HG02852 (cell line): ENCODE results near the gene RSPH1.

Source experiments
- ATAC-seq: cut with Tn5 transposase; IDR thresholded peaks from one replicate; pipeline ENCODE4 v1.9.1; 2021; ENCODE audit warnings: mild to moderate bottlenecking, moderate library complexity; ENCODE audit not compliant: unreplicated experiment

The RSPH1 gene

DNA sequence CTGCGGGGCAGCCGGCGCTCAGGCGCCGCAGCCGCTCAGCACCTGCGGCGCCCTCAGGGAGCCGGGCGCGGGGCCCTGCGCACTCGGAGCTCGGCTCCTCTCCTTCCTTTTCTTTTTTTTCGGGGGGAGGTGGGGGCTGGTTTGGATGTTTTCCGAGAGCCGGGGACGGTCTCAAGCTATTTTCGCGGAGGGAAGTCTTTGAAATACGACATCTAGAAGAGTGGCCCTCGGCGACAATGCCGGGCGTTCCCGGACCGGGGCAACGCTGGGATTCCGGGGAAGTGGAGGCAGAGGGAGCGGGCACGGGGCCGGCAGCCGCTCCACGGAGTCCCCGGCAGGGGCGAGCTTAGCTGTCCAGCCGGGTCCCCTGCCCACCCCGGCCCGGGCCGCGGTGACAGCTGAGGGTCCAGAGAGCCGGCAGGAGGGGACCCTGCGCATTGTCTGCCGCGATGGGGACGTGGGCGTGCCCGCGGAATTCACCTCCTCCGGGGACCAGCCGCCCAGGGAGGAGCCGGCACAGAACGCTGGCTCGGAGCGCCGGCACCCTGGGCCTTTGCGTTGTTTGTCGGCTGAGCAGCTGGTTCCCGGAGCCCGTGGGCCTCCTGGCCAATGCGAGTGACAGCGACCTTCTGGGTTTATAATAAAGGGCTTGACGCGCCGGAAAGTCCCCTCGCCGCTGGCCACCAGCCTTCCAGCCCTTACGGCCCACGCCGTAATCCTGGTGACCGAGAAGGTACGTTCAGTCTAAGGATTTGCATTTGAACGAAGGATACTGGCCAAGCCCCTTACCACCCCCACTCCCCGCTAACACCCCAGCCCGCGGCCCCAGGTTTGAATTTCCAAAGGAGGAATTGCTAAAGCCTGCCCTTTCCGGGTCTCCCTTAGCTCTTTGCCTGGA lies 18.2 kb upstream of the RSPH1 start:
- ATAC-seq: peak; percentile 51

DNA sequence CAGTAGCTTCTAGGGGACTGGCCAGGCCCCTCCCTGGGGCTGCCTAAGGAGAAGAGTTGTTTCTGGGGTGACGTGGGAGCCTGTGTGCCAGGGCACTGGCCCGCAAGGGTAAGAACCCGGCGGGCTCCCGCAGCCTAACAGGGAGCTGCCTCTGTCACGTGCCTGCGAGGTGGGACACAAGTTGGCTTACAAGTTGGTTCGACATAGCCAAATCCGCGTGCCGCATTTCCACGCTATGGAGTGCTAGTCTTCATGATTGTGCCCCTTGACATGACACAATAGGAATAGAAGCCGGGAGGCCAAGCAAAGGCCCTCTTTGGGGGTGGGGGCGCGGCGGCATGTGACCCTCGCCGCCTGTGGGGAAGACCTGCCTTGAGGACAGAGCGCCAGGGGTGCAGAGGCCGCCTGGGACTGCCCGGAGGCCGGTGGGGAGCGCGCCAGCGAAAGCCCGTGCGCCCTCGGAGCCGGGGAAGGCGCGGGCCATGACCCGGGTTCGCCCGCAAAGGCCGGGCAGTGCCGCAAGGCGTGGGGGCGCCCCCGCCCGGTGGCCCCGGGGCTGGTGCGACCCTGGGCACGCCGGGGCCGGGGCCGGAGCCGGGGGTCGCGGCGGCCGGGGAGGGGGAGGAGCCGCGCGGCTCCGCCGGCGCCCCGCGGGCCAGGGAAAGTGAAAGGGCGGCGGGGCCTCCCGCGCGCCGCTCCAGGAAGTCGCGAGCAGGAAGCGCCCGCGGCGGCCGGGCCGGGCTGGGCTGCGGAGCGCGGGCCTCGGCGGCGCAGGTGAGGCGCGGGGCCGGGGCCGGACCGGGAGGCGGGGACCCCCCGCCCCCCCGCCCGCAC lies 17.3 kb upstream of the RSPH1 start, which contains the start of gene SLC37A1:
SLC37A1 (plus strand) TSS at position 702 of the 834 bp plus-strand sequence. CDS start 4,603 bp downstream, outside the sequence.
- peak; percentile 60 for ATAC-seq

DNA sequence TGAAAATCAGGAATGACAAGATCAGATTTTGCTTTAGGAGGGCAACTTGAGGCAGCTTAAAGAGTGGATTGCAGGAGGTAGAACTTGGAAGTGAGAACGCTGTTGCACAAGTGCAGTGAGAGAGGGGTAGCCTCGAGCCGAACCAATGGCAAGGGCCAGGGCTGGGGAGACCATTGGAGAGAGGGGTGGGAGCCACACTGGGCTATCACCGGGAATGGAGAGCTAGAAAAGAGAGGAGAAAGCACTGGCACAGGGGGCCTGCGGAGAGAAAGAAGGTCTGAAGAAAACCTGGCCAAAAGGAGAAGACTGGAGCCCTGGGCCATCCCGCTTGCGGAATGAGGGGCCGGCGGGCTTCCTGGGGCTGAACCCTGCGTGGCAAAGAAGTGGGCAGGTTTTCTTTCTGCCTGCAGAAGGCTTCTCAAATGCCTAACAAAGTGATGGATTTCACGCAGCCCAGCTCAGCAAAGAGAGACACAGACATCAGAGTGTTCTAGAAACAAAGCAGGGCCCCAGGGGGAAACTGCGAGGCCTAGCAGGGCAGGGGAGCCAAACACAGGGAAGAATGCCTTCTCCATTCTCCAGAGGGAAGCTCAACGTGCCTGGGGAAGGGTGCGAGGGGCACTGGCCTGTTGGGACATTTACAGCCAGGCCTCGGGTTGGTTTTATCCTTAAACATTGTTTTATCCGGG lies 16.5 kb upstream of the RSPH1 start:
- ATAC-seq: no peak

DNA sequence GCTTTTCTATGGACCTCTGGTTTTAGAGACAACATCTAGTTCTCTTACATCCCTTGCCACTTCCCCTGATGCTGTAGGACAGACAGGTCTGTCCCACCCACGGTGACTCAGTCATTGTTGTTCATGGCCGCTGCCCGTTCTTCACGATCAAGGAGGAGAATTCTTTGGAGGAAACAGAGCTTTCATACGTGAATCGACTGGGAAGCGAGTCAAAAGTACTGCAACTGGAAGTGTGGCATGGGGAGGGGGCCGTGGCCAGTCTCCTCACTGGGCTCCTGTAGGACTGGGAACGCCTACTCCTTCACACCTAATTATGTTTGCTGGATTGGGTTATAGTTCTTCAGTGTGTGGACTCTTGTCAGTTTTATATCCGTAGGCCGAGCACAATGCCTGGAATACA lies 13.2 kb upstream of the RSPH1 start:
- ATAC-seq: no peak

DNA sequence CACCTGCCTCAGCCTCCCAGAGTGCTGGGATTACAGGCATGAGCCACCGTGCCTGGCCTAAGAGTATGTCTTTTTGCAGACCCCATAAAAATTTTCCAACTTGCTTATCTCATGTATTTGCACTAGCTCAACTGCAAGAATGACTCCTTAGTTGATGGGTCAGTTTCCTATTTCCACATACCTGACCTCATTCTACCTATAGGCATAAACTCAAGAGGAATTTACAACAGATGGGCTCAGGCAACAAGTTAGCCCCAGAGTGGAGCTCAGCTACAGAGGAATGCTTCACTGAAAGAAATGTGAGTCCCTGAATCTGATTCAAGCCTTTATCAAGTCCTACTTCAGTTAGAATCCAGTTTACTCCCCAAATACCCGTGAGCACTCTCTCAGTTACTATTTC lies 12.3 kb upstream of the RSPH1 start:
- ATAC-seq: no peak

DNA sequence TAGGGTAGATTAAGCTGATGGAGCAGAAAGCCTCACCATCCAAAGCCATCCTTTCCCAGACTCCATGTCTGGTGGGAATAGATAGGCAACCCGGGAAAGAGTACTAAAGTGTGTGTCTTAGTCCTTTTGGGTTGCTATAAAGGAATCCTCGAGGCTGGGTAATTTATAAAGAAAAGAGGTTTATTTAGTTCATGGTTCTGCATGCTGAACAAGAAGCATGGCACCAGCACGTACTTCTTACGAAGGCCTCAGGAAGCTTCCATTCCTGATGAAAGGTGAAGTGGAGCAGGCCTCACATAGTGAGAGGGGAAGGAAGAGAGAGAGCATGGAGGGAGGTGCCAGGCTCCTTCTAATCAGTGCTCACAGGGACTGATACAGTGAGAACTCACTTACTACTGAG lies 11.4 kb upstream of the RSPH1 start:
- no peak for ATAC-seq

DNA sequence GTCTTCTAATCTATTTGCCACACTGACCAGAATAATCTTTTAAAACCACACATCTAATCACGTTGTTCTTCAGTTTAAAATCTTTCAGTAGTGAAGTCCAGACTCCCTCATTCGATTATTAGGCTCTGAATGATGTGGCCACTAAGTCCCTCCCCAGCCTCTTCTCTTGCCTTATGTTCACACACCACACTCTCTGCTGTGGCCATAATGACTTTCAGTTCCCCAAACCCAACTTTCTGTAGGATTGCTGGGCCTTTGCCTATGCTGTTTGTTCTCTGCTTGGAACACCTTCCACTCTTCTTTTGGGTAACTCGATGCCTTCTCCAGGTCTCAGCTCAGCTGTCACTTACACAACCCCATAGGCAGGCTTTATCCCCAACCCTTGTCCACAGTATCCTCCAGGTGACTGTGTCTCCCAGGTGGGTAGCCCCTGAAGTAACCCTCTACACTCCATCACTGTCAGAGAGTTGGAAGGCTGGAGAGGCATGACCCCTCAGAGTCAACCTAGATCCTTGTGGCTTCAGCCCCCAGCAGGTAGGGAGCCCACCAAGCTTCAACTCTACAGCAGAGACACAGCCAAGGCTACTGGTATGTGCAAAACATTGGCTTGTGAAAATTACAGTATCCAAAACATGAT lies 9.2 kb upstream of the RSPH1 start:
- ATAC-seq: peak; percentile 97

DNA sequence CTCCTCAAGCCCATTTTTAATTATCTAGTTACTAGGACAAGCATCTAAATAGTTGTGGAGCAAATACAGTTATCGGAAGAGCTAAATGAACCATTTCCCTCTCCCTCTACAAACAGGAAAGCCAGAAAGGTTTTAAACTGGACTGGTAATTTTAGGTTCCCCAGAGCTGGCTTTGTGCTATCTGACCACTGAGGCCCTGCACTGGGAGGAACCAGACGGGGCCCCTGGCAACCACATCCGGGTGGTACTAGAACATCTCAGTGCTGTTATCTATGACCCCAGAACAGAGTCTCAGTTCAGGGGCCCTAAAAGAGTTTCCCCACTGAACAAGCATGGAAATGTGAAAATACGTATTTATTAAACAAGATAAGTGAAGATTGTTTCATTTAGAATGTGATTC lies 7.7 kb upstream of the RSPH1 start:
- ATAC-seq: no peak

DNA sequence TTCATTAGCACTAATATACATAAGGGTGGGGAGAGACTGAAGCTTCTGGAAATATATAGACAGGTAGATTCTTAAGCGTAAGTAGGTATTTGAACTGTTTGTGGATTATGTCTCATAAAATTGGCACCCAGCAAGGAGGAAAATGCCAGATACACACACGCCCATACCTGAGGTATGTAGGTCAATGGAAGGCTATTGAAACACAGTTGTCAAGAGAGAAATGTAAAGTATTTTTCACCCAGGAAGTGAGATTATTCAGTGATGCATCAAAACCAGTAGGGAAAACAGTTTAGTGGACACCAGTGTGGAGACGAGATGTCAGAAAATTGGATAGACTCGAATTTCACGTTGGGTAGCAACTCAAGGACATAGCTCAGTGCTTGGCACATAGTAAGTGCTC lies 4.7 kb upstream of the RSPH1 start:
- ATAC-seq: no peak

DNA sequence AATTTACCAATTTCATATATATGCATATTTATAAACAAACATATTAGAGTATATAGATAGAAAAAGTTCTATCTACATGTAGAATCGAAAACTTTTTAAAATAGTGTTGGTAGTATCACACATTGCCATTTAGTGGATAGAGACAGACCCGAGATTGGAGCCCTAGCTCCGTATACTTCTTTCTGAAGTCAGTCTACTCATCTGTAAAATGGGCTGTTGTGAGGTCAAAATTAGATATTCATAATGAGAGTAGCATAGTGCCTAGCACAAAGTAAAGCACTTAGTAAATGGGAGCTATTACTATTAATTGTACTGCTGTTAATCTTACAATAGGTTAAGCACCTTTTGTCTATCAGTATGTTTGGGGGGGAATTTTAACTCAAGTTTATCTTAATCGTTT lies 4.2 kb upstream of the RSPH1 start:
- ATAC-seq: no peak

DNA sequence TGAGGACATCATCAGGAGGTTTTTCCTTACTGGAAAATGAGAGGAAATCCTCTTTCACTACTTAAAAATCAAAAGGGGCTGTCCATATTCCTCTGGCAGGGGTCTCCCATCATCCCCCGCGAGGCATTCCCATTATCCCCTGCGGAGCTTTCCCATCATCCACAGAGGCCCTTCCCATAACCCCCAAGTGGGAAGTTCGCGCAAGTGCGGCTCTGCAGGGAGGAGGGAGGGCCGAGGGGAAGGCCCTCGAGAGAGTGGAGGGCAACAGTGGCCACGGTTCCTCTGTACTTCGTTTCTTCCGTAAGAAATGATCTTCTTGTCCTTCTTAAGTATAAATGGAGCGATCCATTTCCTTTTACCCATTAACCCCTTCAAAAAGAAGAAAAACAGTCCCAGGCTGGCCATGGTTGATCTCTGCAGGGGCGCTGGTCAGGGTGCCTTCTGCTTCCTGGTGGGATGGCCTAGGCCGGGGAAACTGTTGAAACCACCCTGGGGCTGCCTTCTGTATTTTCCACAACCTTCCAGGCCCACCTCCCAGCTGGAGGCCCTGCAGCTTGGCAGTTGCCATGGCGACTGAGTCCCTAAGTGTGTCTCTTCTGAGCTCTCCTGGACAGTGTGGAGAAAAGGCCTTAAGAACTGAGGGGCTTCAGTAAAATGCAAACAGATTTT lies 3.6 kb upstream of the RSPH1 start:
- no peak for ATAC-seq

DNA sequence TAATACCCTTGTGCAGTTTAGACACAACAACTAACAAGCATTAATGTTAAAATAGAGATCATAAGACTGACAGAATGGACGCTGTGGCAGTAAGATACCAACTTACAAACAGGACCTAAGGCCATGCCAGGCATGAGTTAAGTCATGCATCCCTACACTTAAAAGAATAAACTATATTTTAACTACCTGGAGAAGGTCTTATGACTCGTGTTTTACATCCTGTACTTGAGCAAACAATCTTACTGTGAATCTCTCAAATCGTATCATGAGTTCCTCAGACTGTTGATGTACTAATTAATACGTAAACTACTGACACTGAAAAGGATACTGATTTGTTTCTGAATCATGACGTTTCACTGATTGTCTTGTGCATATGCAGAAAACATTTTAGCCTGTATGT lies 2.0 kb upstream of the RSPH1 start:
- ATAC-seq: no peak

DNA sequence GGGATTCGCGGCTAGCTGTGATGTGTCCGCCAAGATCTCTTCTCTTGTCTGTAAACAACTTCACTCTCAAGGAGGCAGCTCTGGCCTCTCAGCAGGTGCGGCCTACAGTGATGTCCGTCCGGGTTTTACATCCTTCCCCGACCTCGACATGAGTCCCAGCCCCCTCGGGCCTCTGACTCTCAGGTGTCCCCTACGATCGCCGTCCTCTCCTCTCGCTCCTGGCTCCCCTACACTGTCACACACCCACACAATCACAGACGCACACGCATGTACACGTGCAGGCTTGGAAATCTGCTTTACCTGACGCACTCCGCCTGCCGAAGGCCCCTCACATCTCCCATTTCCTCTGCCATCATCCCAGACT lies 797 bp upstream of the RSPH1 start:
- no peak for ATAC-seq

DNA sequence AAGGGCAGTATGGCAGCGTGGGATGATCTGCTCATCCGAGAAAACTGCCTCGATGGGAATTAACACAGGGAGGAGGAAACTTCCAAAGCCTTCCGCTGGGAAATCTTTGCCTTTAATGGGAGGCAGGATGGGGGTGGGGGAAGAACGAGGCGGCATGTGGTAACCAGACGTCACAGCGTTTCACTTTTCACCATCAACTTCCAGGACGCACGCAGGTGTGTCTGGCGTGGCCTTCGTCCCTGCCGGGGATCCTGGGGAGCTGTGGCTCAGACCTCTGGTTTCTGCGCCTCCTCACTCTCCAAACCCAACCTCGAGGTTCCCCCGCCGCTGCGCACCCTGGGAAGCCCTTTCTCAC lies 282 bp downstream of the RSPH1 start:
- ATAC-seq: peak; percentile 18

DNA sequence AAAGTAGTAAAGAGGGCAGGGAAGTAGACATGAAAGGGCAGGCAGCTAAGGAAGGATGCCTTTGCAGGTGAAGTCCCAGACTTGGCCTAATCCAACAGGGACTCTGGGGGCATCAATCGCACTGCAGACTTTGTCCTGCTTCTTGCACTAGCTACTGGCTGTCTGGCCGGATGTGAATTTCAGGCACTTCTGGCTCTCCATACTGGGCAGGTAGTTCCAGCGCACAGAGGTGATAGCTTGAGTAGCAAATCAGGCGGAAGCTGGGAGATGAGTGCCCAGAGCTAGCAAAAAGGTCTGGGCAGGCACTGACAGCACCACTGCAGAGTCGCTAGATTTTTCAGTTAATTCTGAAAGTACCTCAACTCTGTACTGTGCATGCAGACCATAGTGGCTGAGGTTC lies 997 bp downstream of the RSPH1 start:
- ATAC-seq: no peak

DNA sequence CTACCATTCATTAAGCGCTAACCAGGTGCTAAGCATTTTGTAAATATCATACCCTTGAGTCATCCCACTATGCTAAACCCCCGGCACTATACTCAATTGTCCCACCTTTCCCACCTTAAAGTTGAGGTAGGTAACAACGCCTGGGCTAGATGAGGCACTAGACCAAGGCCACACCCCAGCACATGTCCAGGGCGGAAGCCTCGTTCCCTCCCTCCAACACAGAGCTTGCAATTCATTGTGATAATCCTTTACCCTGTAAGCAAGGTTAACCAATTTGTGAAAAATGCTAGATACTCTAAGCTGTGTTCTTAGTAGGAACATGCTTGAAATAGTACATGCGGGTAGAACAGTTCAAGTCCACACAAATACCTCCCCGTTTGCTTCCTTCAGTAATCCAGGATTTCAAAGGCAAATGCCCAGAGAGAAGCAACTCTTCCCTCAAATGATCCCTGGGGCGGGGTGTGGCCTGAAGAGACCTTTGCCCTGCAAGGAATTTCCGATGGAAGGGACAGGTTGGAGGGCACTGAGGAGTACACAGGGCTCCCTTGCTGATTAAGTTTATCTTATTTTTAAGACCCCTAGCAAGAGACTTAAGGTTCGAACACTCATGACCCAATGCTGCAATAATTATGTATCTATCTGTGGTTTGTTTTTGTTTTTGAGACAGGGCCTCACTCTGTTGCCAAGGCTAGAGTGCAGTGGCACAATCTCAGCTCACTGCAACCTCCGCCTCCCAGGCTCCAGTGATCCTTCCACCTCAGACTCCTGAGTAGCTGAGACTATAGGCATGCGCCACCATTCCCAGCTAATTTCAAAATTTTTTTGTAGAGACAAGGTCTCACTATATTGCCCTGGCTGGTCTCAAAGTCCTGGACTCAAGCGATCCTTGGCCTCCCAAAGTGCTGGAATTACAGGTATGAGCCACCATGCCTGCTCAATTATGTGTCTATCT lies 2.6 kb downstream of the RSPH1 start:
- ATAC-seq: no peak

DNA sequence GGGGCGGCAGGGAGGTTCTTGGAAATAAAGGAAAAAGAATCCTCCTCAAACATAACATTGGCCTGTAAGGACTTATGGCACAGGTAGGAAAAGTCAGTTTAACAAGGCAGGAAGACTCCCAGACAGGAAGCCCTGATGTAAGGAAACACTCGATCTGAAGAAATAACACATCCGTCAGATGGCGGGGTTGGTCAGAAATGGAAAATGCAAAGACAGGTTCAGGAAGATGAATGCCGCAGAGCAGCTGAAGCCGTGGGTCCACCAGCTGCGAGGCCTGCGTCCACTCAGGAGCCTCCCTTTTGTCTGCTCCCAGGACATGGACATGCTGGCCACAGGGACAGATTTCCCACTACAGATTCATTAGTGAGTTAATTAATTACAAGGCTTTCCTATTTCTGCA lies 3.8 kb downstream of the RSPH1 start:
- ATAC-seq: no peak

DNA sequence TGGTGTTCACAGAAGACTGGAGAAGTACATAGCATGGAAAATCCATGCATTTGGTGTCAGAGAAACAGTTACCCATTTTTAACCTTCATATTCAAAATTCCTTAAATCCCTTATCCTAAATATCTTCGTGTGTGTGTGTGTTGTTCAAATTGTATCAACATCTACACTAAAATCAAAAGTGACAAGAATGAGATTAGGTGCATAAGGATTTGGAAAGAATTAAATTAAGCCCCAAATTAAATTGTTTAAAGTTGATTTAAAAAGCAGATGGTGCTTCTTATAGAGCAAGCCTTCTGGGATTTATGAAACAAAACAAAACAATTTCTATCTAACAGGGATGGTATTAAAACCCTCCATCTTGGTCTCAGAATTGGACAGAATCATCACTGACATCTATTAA lies 4.7 kb downstream of the RSPH1 start:
- ATAC-seq: no peak

DNA sequence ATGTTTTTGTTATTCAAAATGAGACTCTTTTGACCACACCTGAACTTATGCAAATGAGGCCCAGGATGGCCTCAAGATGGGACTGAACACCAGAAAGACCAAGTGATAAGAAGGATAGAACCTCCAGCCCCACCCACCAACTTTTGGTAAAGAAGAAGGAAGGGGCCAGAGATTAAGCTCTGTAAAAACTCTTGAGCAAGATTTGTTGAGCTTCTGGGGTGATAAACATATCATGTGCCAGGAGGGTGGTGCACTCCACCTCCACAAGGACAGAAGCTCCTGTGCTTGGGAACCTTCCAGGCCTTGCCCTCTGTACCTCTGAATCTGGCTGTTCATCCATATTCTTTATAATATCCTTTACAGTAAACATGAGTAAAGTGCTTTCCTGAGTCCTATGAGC lies 5.3 kb downstream of the RSPH1 start:
- ATAC-seq: no peak
